Natural killer cell treated with Interleukin-12 subunit alpha and Interleukin-12 subunit beta and Interleukin-15 and Interleukin-18, amount 100 ng/mL, for 72 hours (primary cell): ENCODE data around the gene TANGO2. TPM values are rescaled to one million over a fixed set of nuclear protein-coding genes. Genes with fewer than 3 reads are reported as not detected.

Experiments
- ATAC-seq, 2 donors: fragments of 150-1000 bp; cut with Tn5 transposase in 1 of 2; sonication (Bioruptor Pico), chemical (Tn5 transposase) in 1 of 2; 2 replicates each; pipeline ENCODE4 v1.10.0; 2021
- DNase-seq: peaks from one replicate; pipeline ENCODE4 v3.0.0; 2022; ENCODE audit warnings: low spot score
- H3K27ac Mint-ChIP-seq, 2 donors: 1 replicate in 1 of 2; 2 replicates in 1 of 2; pipeline ENCODE4 v1.8.0; 2022; ENCODE audit warnings: mixed read lengths in 2 of 2, mild to moderate bottlenecking in 1 of 2, moderate library complexity in 1 of 2
- H3K27me3 Mint-ChIP-seq, 2 donors: 1 replicate in 1 of 2; 2 replicates in 1 of 2; pipeline ENCODE4 v1.8.0; 2022; ENCODE audit warnings: mixed read lengths in 2 of 2
- H3K36me3 Mint-ChIP-seq: one replicate; pipeline ENCODE4 v1.8.0; 2022; ENCODE audit warnings: mixed read lengths
- H3K4me1 Mint-ChIP-seq, 2 donors: 1 replicate in 1 of 2; 2 replicates in 1 of 2; pipeline ENCODE4 v1.8.0; 2022; ENCODE audit warnings: low read depth in 2 of 2, mixed read lengths in 2 of 2, mild to moderate bottlenecking in 1 of 2
- H3K4me3 Mint-ChIP-seq: one replicate; pipeline ENCODE4 v1.8.0; 2022; ENCODE audit warnings: mixed read lengths
- H3K9me3 Mint-ChIP-seq: 2 replicates; pipeline ENCODE4 v1.8.0; 2022; ENCODE audit warnings: mixed read lengths
- total RNA-seq, 2 donors: library from RNA; stranded (reverse); gene quantifications; one replicate each; pipeline ENCODE4 v1.2.3, GENCODE V29; 2022

TANGO2 gene
- total RNA-seq, 2 donors from 2014 or later = 50.5 to 61.6 TPM

DNA sequence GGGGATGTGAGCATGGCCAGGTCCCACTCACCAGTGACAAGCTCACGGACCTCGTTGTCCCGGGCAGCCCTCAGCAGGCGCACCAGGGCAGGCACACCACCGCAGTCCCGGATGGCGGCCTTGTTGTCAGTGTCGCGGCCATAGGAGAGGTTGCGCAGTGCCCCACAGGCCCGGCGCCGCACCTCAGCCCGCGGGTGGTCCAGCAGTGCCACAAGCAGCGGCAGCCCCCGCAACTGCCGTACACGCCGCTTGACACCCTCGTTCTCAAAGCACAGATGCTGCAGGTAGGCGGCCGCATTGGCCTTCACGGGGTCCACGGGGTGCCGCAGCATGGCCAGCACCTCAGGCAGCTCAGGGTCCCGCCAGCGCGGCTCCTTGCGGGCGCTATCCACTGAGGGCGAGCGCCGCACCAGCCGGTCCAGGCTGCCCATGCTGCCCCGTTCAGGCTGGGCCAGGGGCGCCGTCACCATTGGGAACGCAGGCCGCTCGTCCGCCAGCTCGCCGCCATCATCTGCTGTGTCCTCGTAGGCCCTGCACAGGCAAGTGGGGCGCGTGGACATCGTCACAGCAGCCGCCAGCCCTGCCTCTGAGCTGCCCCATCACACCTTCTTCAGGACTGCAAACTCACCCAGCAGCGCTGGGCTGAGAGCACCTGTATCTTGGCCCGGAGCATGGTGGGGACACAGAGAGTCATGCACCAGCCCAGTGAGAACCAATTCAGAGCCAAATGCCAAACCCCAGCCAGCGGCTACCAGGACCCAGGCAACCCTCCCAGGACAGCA is 41.0 kb upstream of the TANGO2 start:
- ATAC-seq = no peak
- no peaks in the 10 kb centered on the region for H3K27me3 Mint-ChIP-seq

DNA sequence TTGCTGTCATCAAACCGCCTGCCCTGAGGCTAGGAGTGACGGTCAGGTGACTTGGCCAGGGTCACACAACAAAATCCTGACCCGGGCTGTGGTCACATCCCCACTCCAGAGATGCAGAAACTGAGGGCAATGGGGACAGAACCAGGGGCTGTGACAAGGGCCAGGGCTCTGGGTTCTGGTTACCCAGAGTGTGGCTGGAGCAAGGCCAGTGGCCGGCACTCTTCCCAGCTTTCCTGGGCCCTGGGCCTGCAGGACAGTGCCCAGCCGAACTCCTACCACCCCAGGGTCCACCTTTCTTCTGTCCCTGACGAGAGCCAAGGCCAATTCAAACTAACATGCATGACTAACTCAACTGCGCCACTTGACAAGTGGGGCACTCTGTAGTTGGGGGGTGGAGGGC is 40.1 kb upstream of the TANGO2 start:
- H3K27ac Mint-ChIP-seq = no peak overlapping the region
- DNase-seq = no peak
- H3K4me3 Mint-ChIP-seq = no peak overlapping the region
- no peak for ATAC-seq
- H3K36me3 Mint-ChIP-seq = no peaks in the 10 kb centered on the region
- no peaks in the 10 kb centered on the region for H3K9me3 Mint-ChIP-seq
- no peaks in the 10 kb centered on the region for H3K27me3 Mint-ChIP-seq
- H3K4me1 Mint-ChIP-seq = peaks cover 0 to 7% of the 10 kb centered on the region in 2 donors

More for the DNA sequence above, 41.0 kb upstream of the TANGO2 start:
- peaks cover 8% of the 10 kb centered on the region in 2 donors for H3K4me1 Mint-ChIP-seq
- H3K27ac Mint-ChIP-seq = no peak overlapping the region
- no peak for DNase-seq
- no peak overlapping the region for H3K4me3 Mint-ChIP-seq
- H3K36me3 Mint-ChIP-seq = no peaks in the 10 kb centered on the region
- H3K9me3 Mint-ChIP-seq = no peaks in the 10 kb centered on the region

DNA sequence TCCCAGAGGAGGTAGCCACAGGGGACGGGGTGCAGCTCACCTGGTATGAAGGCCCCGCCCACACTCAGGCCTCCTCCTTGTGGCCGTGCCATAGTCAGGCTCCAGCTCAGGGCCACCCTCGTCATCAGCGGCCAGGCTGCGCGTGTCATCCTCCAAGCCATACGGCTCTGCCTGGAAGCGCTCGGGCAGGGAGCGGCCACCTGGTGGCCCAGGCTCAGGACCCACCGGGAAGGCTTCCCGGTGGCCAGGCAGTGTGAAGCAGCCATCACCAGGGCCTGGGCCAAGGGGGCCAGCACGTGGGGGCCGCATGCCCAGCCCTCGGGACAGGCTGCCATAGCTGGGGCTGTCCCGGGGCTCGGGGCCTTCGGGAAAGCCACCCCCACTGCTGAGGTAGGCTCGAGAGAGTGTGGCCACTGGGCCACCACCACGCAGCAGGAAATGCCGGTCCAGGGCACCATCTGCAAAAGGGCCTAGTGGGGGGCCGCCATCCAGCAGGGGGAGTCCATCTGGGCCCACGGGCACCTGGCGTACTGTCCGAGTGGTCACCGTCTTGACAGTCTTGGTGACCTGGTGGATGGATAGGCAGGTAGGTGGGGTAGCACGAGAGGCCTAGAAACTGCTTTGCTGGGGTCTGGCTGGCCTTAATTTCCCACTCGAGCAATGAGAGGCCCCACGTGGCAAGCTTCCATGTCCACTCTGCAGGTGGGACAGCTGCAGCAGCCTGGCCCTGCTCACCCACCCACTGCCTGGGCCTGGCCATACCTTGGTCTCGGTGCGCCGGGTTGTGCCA is 39.5 kb upstream of the TANGO2 start:
- Mint-ChIP-seq H3K27me3 (no peaks in the 10 kb centered on the region), H3K4me3 (no peak overlapping the region), H3K9me3 (no peaks in the 10 kb centered on the region), H3K36me3 (no peaks in the 10 kb centered on the region), H3K4me1 (peaks cover 0 to 7% of the 10 kb centered on the region in 2 donors), H3K27ac (no peak overlapping the region)
- ATAC-seq = no peak
- DNase-seq = no peak

DNA sequence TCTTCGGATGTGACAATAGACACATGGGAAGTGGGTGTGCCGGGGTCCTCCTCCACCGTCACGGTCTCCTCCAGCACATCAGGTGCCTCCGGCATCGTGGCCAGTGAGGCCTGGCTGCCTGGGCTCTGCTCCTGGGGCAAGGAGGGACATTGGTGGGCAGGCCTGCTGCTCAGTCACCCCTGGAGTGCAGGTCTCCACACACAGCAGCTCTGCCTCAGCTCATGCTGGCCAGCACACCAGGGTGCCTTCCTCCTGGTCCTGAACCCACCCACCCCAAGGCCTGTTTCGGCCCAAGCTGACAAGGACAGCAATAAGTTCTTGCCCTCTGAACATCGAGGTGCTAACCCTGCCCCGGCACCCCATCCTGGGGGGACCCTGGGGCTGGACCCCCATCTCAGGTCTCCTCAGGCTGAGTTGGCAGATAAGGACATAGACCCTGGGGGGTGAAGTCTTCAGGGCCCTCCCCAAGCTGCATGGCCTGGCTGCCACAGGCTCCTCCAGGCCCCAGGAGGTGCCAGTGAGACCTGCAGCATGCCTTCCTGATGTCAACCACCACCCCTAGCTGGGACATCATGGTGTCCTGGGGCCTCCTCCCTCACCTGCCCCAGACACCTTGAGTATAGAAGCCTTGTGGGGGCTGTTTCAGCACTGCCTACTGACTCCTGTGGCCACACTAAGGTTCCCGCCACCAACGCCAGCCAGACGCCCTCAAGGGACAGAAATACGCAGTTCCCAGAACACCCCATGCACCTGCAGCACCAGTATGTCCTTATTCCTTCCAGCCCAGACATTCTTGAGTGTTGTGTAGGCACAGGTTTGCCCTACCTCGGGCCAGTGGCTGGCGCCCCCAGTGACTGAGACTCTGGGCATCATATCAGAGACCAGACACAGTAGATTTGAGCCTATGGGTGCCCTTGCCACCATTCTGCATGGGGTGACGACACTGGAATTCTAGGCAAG is 38.7 kb upstream of the TANGO2 start:
- H3K4me3 Mint-ChIP-seq = no peak overlapping the region
- DNase-seq = no peak
- no peaks in the 10 kb centered on the region for H3K27me3 Mint-ChIP-seq
- peaks cover 0 to 7% of the 10 kb centered on the region in 2 donors for H3K4me1 Mint-ChIP-seq
- H3K9me3 Mint-ChIP-seq = no peaks in the 10 kb centered on the region
- ATAC-seq = no peak
- H3K36me3 Mint-ChIP-seq = no peaks in the 10 kb centered on the region
- H3K27ac Mint-ChIP-seq = no peak overlapping the region

DNA sequence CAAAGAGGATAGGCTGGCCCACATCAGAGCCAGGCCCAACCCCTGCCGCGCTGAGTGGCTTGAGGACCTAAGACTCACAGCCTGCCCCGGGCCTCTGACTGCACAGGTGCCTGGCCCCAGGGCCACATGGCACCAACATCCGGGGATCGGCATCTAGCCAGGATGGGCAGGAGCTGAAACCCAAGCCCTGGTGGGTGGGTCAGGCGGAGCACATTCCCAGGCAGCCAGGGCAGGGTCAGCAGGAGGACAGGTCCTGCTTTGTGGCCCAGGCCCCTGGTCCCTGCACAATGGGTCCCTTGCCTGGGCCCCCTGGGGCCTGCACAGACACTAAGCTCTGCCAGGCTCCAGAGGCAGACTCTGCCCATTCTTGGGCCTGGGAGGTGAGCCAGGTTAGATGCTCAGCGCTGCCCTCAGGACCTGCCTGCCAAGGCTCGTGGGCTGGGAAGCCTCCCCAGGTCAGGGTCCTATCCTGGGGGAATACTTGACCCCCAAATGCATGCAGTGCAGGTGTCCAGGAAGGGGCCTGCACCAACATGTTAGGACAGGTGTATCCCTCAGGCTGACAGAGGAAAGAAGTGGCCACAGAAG is 37.8 kb upstream of the TANGO2 start:
- Mint-ChIP-seq H3K36me3 (no peaks in the 10 kb centered on the region), H3K27me3 (no peaks in the 10 kb centered on the region), H3K9me3 (no peaks in the 10 kb centered on the region), H3K4me1 (peaks cover 0 to 7% of the 10 kb centered on the region in 2 donors), H3K4me3 (no peak overlapping the region), H3K27ac (no peak overlapping the region)
- ATAC-seq (no peak), DNase-seq (no peak)

DNA sequence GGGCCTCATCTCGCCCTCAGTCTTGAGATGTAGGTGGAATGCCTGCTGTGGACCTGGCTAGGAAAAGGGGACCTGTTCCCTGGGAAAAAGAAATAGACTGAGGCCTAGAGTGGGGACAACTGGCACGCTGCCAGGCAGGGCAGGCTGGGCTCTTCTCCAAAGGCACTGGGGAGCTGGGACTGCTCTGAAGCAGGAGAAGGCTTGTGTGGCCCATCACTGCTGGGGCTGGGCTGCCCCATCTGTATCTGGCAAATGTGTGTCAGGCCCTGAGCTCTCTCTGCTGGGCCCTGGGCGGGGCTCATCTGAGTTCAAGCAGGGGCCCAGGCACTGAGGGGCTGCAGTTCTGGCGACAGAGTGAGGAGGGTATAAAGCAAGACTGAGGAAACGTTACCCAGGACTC is 37.2 kb upstream of the TANGO2 start:
- H3K27me3 Mint-ChIP-seq = no peaks in the 10 kb centered on the region
- no peak overlapping the region for H3K4me3 Mint-ChIP-seq
- H3K4me1 Mint-ChIP-seq = peaks cover 0 to 7% of the 10 kb centered on the region in 2 donors
- ATAC-seq (no peak), DNase-seq (no peak)
- no peaks in the 10 kb centered on the region for H3K36me3 Mint-ChIP-seq
- no peaks in the 10 kb centered on the region for H3K9me3 Mint-ChIP-seq
- no peak overlapping the region for H3K27ac Mint-ChIP-seq

DNA sequence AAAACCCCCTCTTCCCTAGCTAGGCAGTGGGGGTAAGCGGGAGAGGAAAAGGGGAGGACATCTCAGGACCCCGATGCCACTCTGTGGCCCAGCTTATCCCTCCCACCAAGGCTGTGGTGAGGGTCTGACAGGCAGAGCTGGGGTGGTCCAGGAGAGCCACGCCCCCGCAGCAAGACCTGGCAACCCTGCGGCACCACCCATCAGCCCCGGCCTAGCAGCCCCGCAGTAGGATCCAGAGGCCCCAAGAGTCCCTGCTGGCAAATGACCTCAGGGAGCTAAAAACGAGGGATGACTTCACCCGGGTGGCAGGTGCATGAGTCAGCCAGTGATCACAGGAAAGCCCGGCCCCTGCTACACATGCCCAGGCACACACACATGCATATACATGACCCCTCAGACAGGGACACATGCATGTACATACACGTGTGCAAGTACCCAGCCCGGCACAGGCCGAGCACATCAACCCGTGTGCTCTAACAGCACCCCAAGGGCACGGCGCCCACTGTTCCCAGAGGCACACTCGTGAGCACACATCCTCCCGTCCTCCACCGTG is 36.6 kb upstream of the TANGO2 start:
- no peaks in the 10 kb centered on the region for H3K36me3 Mint-ChIP-seq

DNA sequence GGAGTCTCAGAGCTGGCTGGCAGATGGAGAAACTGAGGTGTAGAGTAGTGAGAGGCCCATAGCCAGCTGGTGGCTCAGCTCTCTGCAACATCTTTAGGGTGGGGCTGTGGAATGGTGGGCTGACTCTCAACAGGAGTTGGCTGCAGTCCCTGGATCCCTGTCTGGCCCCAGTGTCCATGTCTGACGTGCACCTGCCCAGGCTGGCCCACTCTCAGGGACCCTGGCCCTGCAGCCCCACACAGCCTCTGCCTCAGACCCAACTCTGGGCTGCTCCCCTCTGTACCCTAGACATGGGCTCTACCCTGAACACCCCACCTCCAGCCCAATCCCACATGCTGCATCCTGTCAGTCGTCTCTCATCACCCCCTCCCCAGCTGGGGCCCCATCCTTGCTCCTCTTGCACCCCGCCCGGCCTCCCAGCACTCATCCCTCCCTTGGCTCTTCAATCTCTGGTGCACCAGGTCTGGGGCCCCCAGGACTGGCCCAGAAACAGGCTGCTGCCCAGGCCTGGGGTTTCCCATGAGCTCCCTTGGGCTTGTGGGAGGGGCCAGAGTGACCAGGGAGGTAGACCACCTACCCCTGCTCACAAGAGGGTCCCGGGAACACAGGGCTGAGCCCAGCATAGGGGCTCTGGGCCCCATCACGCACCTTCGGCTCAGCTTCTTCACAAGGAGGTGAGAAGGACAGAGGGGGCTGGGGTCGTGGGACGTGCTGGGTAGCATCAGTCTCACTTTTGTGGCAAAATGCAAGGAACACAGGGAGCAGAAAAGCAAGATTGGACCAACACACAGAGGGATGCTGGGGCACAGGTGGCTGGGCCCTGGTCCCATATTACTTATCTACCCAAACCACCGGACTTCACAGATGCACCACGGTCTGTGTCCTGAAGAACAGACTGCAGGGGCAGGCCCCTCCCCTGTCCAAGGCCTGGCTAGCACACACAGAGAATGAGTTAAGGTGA is 35.8 kb upstream of the TANGO2 start:
- no peak for DNase-seq
- H3K9me3 Mint-ChIP-seq = no peaks in the 10 kb centered on the region
- no peaks in the 10 kb centered on the region for H3K36me3 Mint-ChIP-seq
- peak overlapping the region; percentile 41 for H3K4me3 Mint-ChIP-seq
- H3K4me1 Mint-ChIP-seq = peaks cover 0 to 7% of the 10 kb centered on the region in 2 donors
- no peak for ATAC-seq
- no peak overlapping the region for H3K27ac Mint-ChIP-seq
- H3K27me3 Mint-ChIP-seq = no peaks in the 10 kb centered on the region

More for the DNA sequence above, 36.6 kb upstream of the TANGO2 start:
- DNase-seq (no peak), ATAC-seq (no peak)
- no peak overlapping the region for H3K27ac Mint-ChIP-seq
- peaks cover 0 to 7% of the 10 kb centered on the region in 2 donors for H3K4me1 Mint-ChIP-seq
- H3K4me3 Mint-ChIP-seq = no peak overlapping the region
- no peaks in the 10 kb centered on the region for H3K9me3 Mint-ChIP-seq
- H3K27me3 Mint-ChIP-seq = no peaks in the 10 kb centered on the region

DNA sequence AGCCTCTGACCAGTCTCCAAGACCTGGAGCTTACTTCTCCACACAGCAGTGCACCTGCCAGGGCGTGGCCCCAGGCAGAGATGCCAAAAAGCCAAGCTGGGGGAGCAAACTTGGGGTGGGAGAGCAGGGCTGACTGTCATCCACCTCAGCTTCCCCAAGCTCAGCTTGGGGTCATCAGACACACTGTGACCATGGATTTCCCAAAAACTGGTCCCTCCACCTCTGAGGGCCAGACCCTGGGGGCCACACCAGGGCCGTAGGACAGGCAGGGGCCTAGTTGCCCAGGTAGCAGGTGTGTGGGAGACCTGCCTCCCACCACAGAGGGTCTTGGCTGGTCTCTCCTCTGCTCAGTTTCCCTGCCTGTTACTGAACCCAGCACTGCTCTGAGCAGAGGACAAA is 34.9 kb upstream of the TANGO2 start:
- Mint-ChIP-seq H3K4me1 (peaks cover 0 to 7% of the 10 kb centered on the region in 2 donors), H3K36me3 (no peaks in the 10 kb centered on the region), H3K27me3 (no peaks in the 10 kb centered on the region), H3K4me3 (no peak overlapping the region), H3K27ac (no peak overlapping the region), H3K9me3 (no peaks in the 10 kb centered on the region)
- DNase-seq (no peak), ATAC-seq (no peak)

DNA sequence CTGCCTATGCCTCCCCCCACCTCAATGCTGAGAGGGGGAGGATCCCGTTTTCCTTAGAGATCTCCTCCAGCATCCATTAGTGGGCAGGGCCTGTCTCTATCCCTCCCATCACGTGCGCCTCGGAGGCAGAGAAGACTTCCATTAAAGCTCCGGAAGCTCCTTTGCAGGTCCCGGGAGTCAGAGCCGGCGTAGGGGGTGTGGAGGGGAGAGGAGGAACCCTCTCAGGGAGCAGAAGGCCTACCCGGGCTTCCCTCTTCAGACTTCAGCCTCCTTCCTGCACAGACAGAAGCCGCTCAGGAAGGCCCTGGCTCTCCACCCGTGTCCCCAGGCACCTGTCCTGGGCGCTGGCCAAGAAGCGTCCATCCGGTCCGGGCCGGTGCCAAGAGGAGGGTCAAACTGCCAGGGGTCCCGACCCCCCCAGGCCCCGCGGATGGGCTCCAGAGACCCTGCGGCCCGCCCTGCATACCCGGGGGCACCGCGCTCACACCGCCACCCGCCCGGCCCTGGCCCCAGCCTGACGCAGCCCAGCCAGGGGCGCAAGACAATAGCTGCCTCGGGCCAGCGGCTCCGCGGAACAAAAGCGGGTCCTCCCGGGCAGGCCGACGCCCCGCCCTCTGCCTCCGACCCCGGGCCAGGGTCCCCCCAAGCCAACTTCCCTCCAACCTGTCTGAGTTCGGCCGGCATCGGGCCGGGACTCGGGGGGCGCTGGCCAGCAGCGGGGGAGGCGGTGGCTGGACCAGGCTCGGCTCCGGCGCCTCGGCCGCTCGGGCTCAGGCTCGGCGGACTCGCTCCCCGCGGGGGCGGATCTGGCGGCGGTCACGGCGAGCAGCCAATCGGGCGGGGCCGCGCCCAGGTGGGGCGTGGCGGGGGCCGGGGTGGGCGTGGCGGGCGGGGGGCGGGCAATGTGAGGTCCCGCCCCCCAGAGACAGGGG is 34.2 kb upstream of the TANGO2 start:
- Mint-ChIP-seq H3K36me3 (no peaks in the 10 kb centered on the region), H3K4me1 (peaks cover 0 to 7% of the 10 kb centered on the region in 2 donors), H3K27ac (no peak overlapping the region), H3K4me3 (no peak overlapping the region), H3K27me3 (no peaks in the 10 kb centered on the region), H3K9me3 (no peaks in the 10 kb centered on the region)
- ATAC-seq (peak; percentile 90 to 94), DNase-seq (peak; percentile 87)

DNA sequence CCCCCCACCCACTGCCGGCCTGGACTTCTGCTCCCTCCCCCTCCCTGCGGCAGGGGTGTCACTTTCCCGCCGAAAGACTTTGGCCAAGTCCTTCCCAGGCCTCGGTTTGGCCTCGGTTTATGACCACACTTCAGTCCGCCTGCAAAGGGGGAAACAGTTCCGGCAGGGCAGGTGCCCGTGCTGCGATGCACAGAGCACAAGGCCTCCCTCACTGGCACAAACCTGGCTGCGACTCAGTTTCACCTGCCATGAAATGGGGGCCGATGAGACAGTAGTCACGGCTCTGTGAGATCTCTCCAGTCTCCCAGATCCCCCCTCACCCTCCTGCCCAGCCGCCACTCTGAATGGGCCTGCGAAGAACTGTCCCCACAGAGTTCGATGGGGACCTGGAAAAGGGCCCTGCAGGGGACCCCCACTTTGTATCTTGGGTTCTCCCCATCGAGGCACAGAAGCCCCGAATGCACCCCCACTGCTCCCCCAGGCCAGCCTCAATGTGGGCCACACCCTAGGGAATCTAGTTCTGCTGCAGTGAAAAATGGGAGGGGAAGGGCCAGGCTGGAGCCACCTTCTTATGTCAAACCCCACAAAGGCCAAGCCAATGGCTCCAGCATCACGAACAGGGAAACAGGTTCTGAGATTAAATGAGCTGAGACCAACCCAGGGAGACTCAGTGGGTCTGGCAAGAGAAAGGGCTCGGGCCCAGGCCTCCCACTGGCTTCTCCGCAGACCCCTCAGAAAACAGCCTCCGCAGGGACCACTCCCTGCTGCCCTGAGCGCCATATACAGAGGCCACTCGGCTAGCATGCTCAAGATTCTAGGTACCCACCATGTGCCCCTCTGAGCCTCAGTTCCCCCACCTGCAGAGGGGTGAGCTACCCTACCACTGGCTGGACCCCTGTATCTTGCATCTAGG is 33.3 kb upstream of the TANGO2 start:
- no peaks in the 10 kb centered on the region for H3K9me3 Mint-ChIP-seq
- ATAC-seq (no peak), DNase-seq (no peak)

More for the DNA sequence above, 33.3 kb upstream of the TANGO2 start:
- no peak overlapping the region for H3K27ac Mint-ChIP-seq
- no peaks in the 10 kb centered on the region for H3K27me3 Mint-ChIP-seq
- H3K4me3 Mint-ChIP-seq = peak overlapping the region; percentile 34
- H3K4me1 Mint-ChIP-seq = peaks cover 0 to 7% of the 10 kb centered on the region in 2 donors
- no peaks in the 10 kb centered on the region for H3K36me3 Mint-ChIP-seq
